ENCODE measurements around the gene IRF6. TPM values are rescaled to one million over a fixed set of nuclear protein-coding genes. Genes with fewer than 3 reads are reported as not detected.
A peak's percentile ranks its signal among the peaks of the same experiment; 100 is the strongest.

IRF6 gene
- total RNA-seq, 2 donors from 2014 or later = 3.9 to 4.1 TPM

- no peaks in the 10 kb centered on the region for H3K4me1 ChIP-seq (ENCODE audit: control insufficient read depth in 1 of 2, low read depth in 2 of 2)
- TF ChIP-seq CTCF (IDR thresholded peaks at IDR 0.05) = no peak
- peaks cover 19% of the 10 kb centered on the region for H3K36me3 ChIP-seq
- no peaks in the 10 kb centered on the region for H3K27me3 ChIP-seq (replicated peaks; ENCODE audit: insufficient read depth)
- DNase-seq (ENCODE audit: low spot score) = no peak
- no peak for ATAC-seq (ENCODE audit: insufficient number of reproducible peaks, low FRiP score, low read depth)
- no peak overlapping the region for H3K27ac ChIP-seq
- H3K4me3 ChIP-seq = no peak overlapping the region
- H3K9me3 ChIP-seq = no peaks in the 10 kb centered on the region
Measured at GRCh38 chr1:209850342-209850979, 44.5 kb upstream of the IRF6 start.

- H3K4me1 ChIP-seq (ENCODE audit: control insufficient read depth in 1 of 2, low read depth in 2 of 2) = no peaks in the 10 kb centered on the region
- no peaks in the 10 kb centered on the region for H3K9me3 ChIP-seq
- H3K27me3 ChIP-seq (replicated peaks; ENCODE audit: insufficient read depth) = no peaks in the 10 kb centered on the region
- no peak for TF ChIP-seq CTCF (IDR thresholded peaks at IDR 0.05)
- ATAC-seq (ENCODE audit: insufficient number of reproducible peaks, low FRiP score, low read depth) = no peak
- peaks cover 24% of the 10 kb centered on the region for H3K36me3 ChIP-seq
- DNase-seq (ENCODE audit: low spot score) = no peak
- H3K4me3 ChIP-seq = no peak overlapping the region
- H3K27ac ChIP-seq = no peak overlapping the region
Measured at GRCh38 chr1:209849388-209849787, 43.4 kb upstream of the IRF6 start.

GRCh38 chr1:209845408-209845725 is 39.4 kb upstream of the IRF6 start:
- no peak for DNase-seq (ENCODE audit: low spot score)
- H3K27me3 ChIP-seq (replicated peaks; ENCODE audit: insufficient read depth) = no peaks in the 10 kb centered on the region
- no peak for TF ChIP-seq CTCF (IDR thresholded peaks at IDR 0.05)
- no peak overlapping the region for H3K4me3 ChIP-seq
- ATAC-seq (ENCODE audit: insufficient number of reproducible peaks, low FRiP score, low read depth) = no peak
- peaks cover 26% of the 10 kb centered on the region for H3K36me3 ChIP-seq
- peaks cover 3 to 4% of the 10 kb centered on the region in 2 donors for H3K4me1 ChIP-seq (ENCODE audit: control insufficient read depth in 1 of 2, low read depth in 2 of 2)
- no peaks in the 10 kb centered on the region for H3K9me3 ChIP-seq
- no peak overlapping the region for H3K27ac ChIP-seq

- Histone ChIP-seq H3K9me3 (no peaks in the 10 kb centered on the region), H3K36me3 (peaks cover 26% of the 10 kb centered on the region), H3K27me3 (replicated peaks; ENCODE audit: insufficient read depth) (no peaks in the 10 kb centered on the region), H3K4me1 (ENCODE audit: control insufficient read depth in 1 of 2, low read depth in 2 of 2) (peaks cover 3 to 9% of the 10 kb centered on the region in 2 donors), H3K27ac (no peak overlapping the region), H3K4me3 (no peak overlapping the region)
- DNase-seq (ENCODE audit: low spot score) (no peak), ATAC-seq (ENCODE audit: insufficient number of reproducible peaks, low FRiP score, low read depth) (no peak)
- TF ChIP-seq CTCF (IDR thresholded peaks at IDR 0.05) = no peak
Measured at GRCh38 chr1:209844695-209845407, 38.9 kb upstream of the IRF6 start.

- peak overlapping the region; percentile 13 to 73 for H3K27ac ChIP-seq
- H3K36me3 ChIP-seq = peaks cover 51% of the 10 kb centered on the region
- DNase-seq (ENCODE audit: low spot score) = no peak
- peaks cover 6 to 18% of the 10 kb centered on the region in 2 donors for H3K4me1 ChIP-seq (ENCODE audit: control insufficient read depth in 1 of 2, low read depth in 2 of 2)
- no peaks in the 10 kb centered on the region for H3K9me3 ChIP-seq
- TF ChIP-seq CTCF (IDR thresholded peaks at IDR 0.05) = no peak
- H3K27me3 ChIP-seq (replicated peaks; ENCODE audit: insufficient read depth) = no peaks in the 10 kb centered on the region
- no peak overlapping the region for H3K4me3 ChIP-seq
- no peak for ATAC-seq (ENCODE audit: insufficient number of reproducible peaks, low FRiP score, low read depth)
Measured at GRCh38 chr1:209840611-209841010, 34.7 kb upstream of the IRF6 start.
